PC-9 (cell line): Measurements from ENCODE around the gene MARK2. TPM values are rescaled to one million over a fixed set of nuclear protein-coding genes. Genes with fewer than 3 reads are reported as not detected.
A peak's percentile ranks its signal among the peaks of the same experiment; 100 is the strongest.

ENCODE experiments used
- BruUV-seq: library from RNA; stranded (reverse); fragments of 400-500 nt; replicated peaks from 2 replicates; lab custom pipeline; 2021; lab: Mats Ljungman, UMichigan
- CTCF ChIA-PET: fragments of 300-600 bp; sonication (Branson Sonifier 250); formaldehyde crosslinking; loops from one replicate; lab custom pipeline; 2022; ENCODE audit warnings: antibody characterized with exemption; lab: Charles Lee
- POLR2A ChIA-PET: fragments of 300-600 bp; sonication (Branson Sonifier 250); formaldehyde crosslinking; loops from one replicate; lab custom pipeline; 2022; ENCODE audit warnings: antibody characterized with exemption; ENCODE audit not compliant: unreplicated experiment; lab: Charles Lee
- DNase-seq, 2 experiments: peaks; one replicate each; pipeline versions ENCODE4 v3.0.0 to v3.0.0-alpha.2; 2015 to 2022; ENCODE audit warnings: mixed read lengths in 1 of 2
- H2AFZ ChIP-seq: fragments of 200-600 bp; sonication (generic); 2 replicates; pipeline ENCODE4 v1.8.1; 2017; ENCODE audit warnings: antibody characterized with exemption
- H3F3A ChIP-seq: fragments of 200-600 bp; sonication (generic); 2 replicates; pipeline ENCODE4 v1.8.1; 2017; ENCODE audit warnings: antibody characterized with exemption, mild to moderate bottlenecking, low read depth; ENCODE audit not compliant: insufficient read depth
- H3K27ac ChIP-seq: fragments of 200-600 bp; sonication (generic); 2 replicates; pipeline ENCODE4 v1.6.1; 2016; ENCODE audit warnings: mixed run types
- H3K27me3 ChIP-seq: fragments of 200-600 bp; sonication (generic); 2 replicates; pipeline ENCODE4 v1.6.1; 2016; ENCODE audit warnings: low read depth, mixed run types; ENCODE audit not compliant: insufficient read depth
- H3K36me3 ChIP-seq: fragments of 200-600 bp; sonication (generic); 2 replicates; pipeline ENCODE4 v1.6.1; 2016; ENCODE audit warnings: low read depth, mixed run types
- H3K4me1 ChIP-seq: fragments of 200-600 bp; sonication (generic); replicated peaks from 2 replicates; pipeline ENCODE4 v1.6.1; 2016; ENCODE audit warnings: mixed run types; ENCODE audit not compliant: insufficient read depth
- H3K4me2 ChIP-seq: fragments of 200-600 bp; sonication (generic); 2 replicates; pipeline ENCODE4 v1.6.1; 2017; ENCODE audit warnings: mixed run types
- H3K4me3 ChIP-seq: fragments of 200-600 bp; sonication (generic); 2 replicates; pipeline ENCODE4 v1.6.1; 2016; ENCODE audit warnings: mixed run types
- H3K79me2 ChIP-seq: fragments of 200-600 bp; sonication (generic); 2 replicates; pipeline ENCODE4 v1.6.1; 2017; ENCODE audit warnings: low read depth, mixed run types
- H3K9me2 ChIP-seq: fragments of 200-600 bp; sonication (generic); 2 replicates; pipeline ENCODE4 v1.8.1; 2017; ENCODE audit warnings: mild to moderate bottlenecking; ENCODE audit not compliant: insufficient read depth
- H3K9me3 ChIP-seq: fragments of 200-600 bp; sonication (generic); 2 replicates; pipeline ENCODE4 v1.8.1; 2016; ENCODE audit warnings: low read depth; ENCODE audit not compliant: insufficient read depth
- H4K20me1 ChIP-seq: fragments of 200-600 bp; sonication (generic); 2 replicates; pipeline ENCODE4 v1.8.1; 2017; ENCODE audit not compliant: insufficient read depth
- CTCF ChIP-seq: fragments of 200-600 bp; sonication (generic); conservative IDR thresholded peaks from 2 replicates; pipeline ENCODE4 v1.6.1; 2017; ENCODE audit warnings: mixed run types, antibody characterized with exemption, mild to moderate bottlenecking, moderate library complexity
- EZH2 ChIP-seq: fragments of 200-600 bp; sonication (generic); IDR thresholded peaks from 2 replicates; pipeline ENCODE4 v1.8.0; 2017; ENCODE audit warnings: antibody characterized with exemption, low read depth
- intact Hi-C: fragments of 100-400 bp; cut with micrococcal nuclease; formaldehyde crosslinking; loops from one replicate; pipeline ENCODE4 v1.10.0; 2022; ENCODE audit not compliant: unreplicated experiment
- total RNA-seq: library from RNA; stranded (reverse); gene quantifications from 2 replicates; pipeline ENCODE4 v1.2.3, GENCODE V29; 2021

Gene MARK2
- total RNA-seq, 1 experiment from 2014 or later = 65.0 TPM

GRCh38 chr11:63913866-63914830, 75.2 kb downstream of the MARK2 start:
- no peak for TF ChIP-seq CTCF
- TF ChIP-seq EZH2 = no peak
- H3K27ac ChIP-seq = no peak overlapping the region
- intact Hi-C loops = no loop called here

GRCh38 chr11:63914896-63915691, 76.2 kb downstream of the MARK2 start:
- CTCF ChIA-PET = interaction anchor here (0.5 kb wide), 1 partner anchor 24 kb away, joined by 3 read pairs; the partner anchor contains the start of gene NAA40
- intact Hi-C loops = loop anchor here (5.0 kb wide), 1 partner anchor 43 kb away; no protein-coding TSS in a partner anchor
- peak in 1 of 2 experiments; percentile 12 for DNase-seq
- H3K9me3 ChIP-seq = no peaks in the 10 kb centered on the region
- no peak overlapping the region for H3K4me2 ChIP-seq
- no peak for TF ChIP-seq CTCF
- no peak for TF ChIP-seq EZH2
- POLR2A ChIA-PET = interaction anchor here (0.6 kb wide), 1 partner anchor 234 kb away, joined by 4 read pairs; the partner anchor contains the start of gene RTN3
- no peaks in the 10 kb centered on the region for H3K36me3 ChIP-seq
- peaks cover 33% of the 10 kb centered on the region for H3F3A ChIP-seq
- BruUV-seq = no TSS peak
- no peak overlapping the region for H3K27ac ChIP-seq
- H3K79me2 ChIP-seq = no peaks in the 10 kb centered on the region
- peaks cover 35% of the 10 kb centered on the region for H3K4me1 ChIP-seq
- peaks cover 4% of the 10 kb centered on the region; the same call in 1 of the 2 replicates for H4K20me1 ChIP-seq
- no peak overlapping the region for H2AFZ ChIP-seq
- no peaks in the 10 kb centered on the region for H3K9me2 ChIP-seq
- no peak overlapping the region for H3K4me3 ChIP-seq
- H3K27me3 ChIP-seq = no peaks in the 10 kb centered on the region

More at GRCh38 chr11:63913866-63914830, 75.2 kb downstream of the MARK2 start:
- no peak overlapping the region for H3K4me2 ChIP-seq
- ChIA-PET POLR2A (no interaction called here), CTCF (interaction anchor here (0.5 to 0.6 kb wide), 2 partner anchors 20 to 25 kb away, joined by 3 to 8 read pairs; partner anchors contain the start of gene NAA40)
- no peaks in the 10 kb centered on the region for H3K9me2 ChIP-seq
- no peak overlapping the region for H2AFZ ChIP-seq
- no peaks in the 10 kb centered on the region for H3K9me3 ChIP-seq
- H3K4me1 ChIP-seq = peaks cover 25% of the 10 kb centered on the region
- no peaks in the 10 kb centered on the region for H3K36me3 ChIP-seq
- no peak overlapping the region for H3K4me3 ChIP-seq
- H4K20me1 ChIP-seq = peaks cover 4% of the 10 kb centered on the region; the same call in 1 of the 2 replicates
- peaks cover 32% of the 10 kb centered on the region for H3F3A ChIP-seq
- no peaks in the 10 kb centered on the region for H3K27me3 ChIP-seq
- H3K79me2 ChIP-seq = no peaks in the 10 kb centered on the region
- peak in 1 of 2 experiments; percentile 16 for DNase-seq
- TSS peak; percentile 15 for BruUV-seq
